Measurements from ENCODE around the gene ATP8A2.

The ATP8A2 gene

DNA sequence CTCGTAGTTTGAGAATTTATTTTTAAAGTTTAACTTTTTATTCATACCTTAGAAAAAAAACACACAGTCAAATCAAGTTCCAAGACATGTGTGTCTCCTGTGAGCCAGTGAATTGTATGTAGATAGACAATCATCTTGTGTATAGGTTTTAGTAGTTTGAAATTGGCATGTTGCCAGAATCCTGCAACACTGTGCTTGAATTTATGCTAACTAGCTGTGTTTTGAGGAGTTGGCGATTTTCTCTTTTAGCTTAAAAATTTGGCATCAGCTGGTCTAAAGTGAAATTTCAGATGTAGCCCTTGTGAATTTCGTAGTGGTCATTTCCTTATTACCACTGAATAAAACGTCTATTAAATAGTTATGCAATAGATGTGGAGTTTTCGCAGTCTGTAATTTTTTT is 213.2 kb downstream of the ATP8A2 start:
- H3K4me3 ChIP-seq (replicated peaks; ENCODE audit: low read depth, low read length), result no peak overlapping the region
- no peak for DNase-seq (ENCODE audit: extremely low read depth, low read depth)
- TF ChIP-seq, protein P1, sequence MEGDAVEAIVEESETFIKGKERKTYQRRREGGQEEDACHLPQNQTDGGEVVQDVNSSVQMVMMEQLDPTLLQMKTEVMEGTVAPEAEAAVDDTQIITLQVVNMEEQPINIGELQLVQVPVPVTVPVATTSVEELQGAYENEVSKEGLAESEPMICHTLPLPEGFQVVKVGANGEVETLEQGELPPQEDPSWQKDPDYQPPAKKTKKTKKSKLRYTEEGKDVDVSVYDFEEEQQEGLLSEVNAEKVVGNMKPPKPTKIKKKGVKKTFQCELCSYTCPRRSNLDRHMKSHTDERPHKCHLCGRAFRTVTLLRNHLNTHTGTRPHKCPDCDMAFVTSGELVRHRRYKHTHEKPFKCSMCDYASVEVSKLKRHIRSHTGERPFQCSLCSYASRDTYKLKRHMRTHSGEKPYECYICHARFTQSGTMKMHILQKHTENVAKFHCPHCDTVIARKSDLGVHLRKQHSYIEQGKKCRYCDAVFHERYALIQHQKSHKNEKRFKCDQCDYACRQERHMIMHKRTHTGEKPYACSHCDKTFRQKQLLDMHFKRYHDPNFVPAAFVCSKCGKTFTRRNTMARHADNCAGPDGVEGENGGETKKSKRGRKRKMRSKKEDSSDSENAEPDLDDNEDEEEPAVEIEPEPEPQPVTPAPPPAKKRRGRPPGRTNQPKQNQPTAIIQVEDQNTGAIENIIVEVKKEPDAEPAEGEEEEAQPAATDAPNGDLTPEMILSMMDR (IDR thresholded peaks at IDR 0.05; ENCODE audit: low read depth, low read length, missing control alignments), result no peak

DNA sequence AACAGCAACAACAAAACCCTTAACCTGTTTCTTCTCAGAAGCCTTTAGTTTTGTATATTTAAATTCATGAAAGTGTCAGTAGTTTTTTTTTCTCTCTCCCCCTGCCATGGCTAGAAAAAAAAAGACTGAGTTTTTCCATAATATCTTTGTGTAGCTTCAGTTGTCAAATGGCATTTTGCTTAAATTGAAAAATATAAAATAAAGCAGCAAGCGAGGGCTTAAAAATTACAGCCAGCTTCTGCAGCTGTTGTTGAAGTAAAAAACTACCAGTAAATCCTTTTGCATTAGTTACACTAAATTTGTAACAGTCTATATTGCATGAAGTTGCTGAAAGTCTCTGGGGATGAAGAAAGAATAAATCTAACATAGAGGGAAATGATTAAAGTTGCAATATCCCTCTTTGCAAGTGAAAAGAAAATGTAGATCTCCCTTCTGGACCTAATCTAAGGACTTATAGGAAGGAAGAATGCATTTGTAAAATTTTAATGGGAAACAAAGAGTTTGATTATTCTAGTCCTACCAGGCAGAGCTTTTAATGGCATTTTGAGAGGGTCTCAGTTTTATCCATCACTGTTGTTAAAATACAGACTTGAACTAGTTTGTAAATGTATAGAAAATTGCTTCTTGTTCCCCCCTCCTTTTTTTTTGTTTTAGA is 215.7 kb downstream of the ATP8A2 start:
- H3K4me3 ChIP-seq (replicated peaks; ENCODE audit: low read depth, low read length), result no peak overlapping the region
- DNase-seq (ENCODE audit: extremely low read depth, low read depth), result no peak
- TF ChIP-seq, protein P1 (IDR thresholded peaks at IDR 0.05; ENCODE audit: low read depth, low read length, missing control alignments), result no peak

DNA sequence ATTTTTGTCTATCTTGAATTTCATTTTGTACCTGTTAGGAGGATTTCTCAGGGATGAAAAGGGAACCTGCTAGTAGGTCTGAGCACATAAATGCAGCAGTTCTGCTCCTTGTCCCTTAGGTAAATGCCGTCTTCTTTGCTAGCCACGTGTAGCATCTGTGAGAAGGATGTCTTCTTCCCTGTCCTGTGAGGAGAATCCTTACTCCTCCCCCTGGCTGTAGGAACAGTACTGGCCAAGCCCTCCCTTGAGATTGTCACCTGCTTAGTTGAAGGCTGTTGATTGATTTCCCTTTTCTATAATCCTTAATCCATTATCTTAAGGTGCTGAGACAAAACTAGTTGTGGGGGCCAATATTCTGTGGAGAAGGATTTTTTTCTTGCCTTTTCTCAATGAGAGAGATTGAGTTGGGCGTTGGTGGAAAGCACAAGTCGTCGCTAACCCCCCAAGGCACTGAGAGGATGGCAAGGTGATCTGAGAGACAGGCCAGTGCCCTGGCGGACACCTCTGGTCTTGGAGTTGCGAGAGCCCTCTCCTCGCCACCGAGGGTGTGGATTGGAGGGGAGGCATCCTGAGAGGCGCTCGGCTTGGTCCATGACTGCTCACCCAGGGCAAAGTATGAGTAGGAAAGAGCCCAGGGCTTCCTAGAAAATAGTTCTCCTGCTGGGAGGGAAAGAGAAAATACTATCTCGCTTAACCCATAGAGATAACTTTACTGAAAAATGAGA is 216.7 kb downstream of the ATP8A2 start:
- TF ChIP-seq, protein P1 (IDR thresholded peaks at IDR 0.05; ENCODE audit: low read depth, low read length, missing control alignments), result no peak
- no peak overlapping the region for H3K4me3 ChIP-seq (replicated peaks; ENCODE audit: low read depth, low read length)
- no peak for DNase-seq (ENCODE audit: extremely low read depth, low read depth)

DNA sequence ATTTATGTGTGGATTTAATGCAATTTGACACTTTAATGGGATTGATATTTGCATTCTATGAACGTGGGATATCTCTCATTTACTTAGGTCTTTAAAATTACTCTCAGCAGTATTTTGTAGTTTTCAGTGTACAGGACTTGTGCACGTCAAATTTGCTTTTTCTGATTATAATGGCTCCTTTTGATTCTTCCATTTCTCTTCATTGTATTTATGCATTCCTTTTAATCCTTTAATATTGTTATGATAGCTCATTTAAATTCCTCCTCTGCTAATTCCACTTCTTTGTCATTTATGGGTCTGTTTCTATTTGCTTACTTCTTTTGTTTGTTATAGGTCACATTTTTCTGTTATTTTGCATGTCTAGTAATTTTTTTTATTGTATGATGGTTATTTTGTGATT is 226.6 kb downstream of the ATP8A2 start:
- TF ChIP-seq, protein P1 (IDR thresholded peaks at IDR 0.05; ENCODE audit: low read depth, low read length, missing control alignments), result no peak
- DNase-seq (ENCODE audit: extremely low read depth, low read depth), result no peak
- H3K4me3 ChIP-seq (replicated peaks; ENCODE audit: low read depth, low read length), result no peak overlapping the region

DNA sequence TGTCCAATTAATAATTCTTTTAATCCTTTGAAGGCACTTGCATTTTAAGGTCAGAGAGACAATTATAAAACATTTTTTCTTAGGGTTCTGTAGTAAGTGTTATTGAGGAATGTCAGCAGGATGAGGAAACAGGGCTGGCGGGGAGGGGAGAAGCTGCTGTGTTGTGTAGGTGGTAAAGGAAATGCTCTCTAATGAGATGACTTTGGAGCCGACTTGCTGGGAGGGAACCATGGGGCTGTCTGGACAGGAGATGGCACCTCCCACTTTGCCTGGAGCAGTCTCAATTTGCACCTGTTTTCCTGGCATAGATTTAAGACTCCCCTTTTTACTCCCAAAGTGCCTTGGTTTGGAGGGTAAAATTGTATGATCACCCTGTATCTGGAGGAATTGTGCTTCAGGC is 230.4 kb downstream of the ATP8A2 start:
- no peak overlapping the region for H3K4me3 ChIP-seq (replicated peaks; ENCODE audit: low read depth, low read length)
- TF ChIP-seq, protein P1 (IDR thresholded peaks at IDR 0.05; ENCODE audit: low read depth, low read length, missing control alignments), result no peak
- DNase-seq (ENCODE audit: extremely low read depth, low read depth), result no peak

DNA sequence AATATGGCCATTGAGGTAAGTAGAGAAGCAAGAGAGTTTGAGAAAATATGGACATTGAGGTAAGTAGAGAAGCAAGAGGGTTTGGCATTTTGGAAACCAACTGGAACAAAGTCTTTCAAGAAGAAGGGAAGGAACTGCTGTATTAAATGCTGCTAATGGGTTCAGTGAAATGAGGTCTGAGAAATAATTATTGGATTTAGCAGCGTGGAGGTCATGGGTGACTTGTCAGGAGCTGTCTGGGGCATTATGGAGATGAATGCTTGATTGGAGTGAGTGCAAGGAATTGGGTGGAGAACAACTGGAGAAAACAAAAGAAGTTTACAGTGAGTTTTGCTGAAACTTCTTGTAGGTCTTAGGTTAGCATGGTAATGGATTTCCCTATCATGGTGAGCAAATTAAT is 232.3 kb downstream of the ATP8A2 start:
- H3K4me3 ChIP-seq (replicated peaks; ENCODE audit: low read depth, low read length), result no peak overlapping the region
- TF ChIP-seq, protein P1 (IDR thresholded peaks at IDR 0.05; ENCODE audit: low read depth, low read length, missing control alignments), result no peak
- no peak for DNase-seq (ENCODE audit: extremely low read depth, low read depth)

Data from HFF-Myc (cell line).